OCI-LY1 (cell line): ENCODE measurements around the gene BLCAP.

ENCODE experiments used
- CTCF ChIP-seq: fragments of 200-600 bp; sonication (generic), shearing (Covaris generic); IDR thresholded peaks from 2 replicates; pipeline ENCODE4 v1.5.1; 2017; ENCODE audit warnings: mild to moderate bottlenecking, antibody characterized with exemption, low read length, moderate library complexity, mixed read lengths
- EZH2 ChIP-seq: fragments of 200-600 bp; sonication (generic), shearing (Covaris generic); IDR thresholded peaks from 2 replicates; pipeline ENCODE4 v1.8.0; 2017; ENCODE audit warnings: borderline replicate concordance, mixed run types, mild to moderate bottlenecking, antibody characterized with exemption, low read length, moderate library complexity, mixed read lengths

DNA sequence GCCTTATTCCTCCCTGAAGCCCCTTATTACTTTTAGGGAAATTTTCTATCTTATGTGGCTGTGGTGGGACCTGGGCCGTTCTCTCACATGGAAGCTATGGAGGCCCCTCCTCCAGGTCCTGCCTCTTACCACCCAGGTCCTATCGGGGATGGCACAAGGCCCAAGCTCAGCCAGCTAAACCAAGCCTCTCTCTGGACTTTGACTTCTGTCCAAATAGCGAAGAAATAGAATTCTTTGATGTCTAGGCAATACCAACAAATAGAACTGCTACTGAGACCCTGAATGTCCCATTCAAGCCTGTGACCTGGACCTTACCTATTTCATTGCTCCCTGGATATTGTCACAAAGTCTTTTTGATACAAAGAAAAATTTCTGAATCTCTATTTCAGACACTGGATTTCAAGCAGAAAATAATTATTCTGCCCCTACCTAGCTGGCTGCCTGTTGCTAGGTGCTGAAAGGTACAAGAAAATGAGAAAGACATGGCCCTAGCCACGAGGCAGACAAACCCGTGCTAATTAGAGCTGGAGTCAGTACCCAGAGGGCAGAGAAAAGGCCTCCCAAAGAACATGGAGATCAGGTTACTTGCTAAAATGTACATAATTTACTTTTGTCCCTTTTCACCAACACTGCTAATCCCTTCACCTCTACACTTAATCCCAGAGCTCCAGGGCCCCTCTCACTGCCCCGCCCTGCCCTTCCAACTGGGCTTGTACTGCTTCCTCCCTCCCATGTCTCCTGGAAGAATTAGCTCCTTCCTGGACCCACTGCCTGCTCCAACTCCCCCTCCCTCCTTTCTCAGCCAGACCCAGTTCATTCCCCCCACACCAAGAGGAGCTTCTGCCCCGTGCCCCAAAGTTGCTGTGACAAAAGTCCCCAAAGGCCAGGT is 22.2 kb downstream of the BLCAP start:
- TF ChIP-seq CTCF: no peak
- TF ChIP-seq EZH2: no peak
